VCaP (cell line): ENCODE data around the gene ABCA1.

Experiments used
- H3K27ac ChIP-seq: fragments of 450-650 bp; 2 replicates; pipeline ENCODE4 v1.5.1; 2017
- CTCF ChIP-seq: fragments of 450-650 bp; conservative IDR thresholded peaks from 2 replicates; pipeline ENCODE4 v1.5.1; 2017; ENCODE audit warnings: mild to moderate bottlenecking, moderate library complexity

Gene ABCA1

DNA sequence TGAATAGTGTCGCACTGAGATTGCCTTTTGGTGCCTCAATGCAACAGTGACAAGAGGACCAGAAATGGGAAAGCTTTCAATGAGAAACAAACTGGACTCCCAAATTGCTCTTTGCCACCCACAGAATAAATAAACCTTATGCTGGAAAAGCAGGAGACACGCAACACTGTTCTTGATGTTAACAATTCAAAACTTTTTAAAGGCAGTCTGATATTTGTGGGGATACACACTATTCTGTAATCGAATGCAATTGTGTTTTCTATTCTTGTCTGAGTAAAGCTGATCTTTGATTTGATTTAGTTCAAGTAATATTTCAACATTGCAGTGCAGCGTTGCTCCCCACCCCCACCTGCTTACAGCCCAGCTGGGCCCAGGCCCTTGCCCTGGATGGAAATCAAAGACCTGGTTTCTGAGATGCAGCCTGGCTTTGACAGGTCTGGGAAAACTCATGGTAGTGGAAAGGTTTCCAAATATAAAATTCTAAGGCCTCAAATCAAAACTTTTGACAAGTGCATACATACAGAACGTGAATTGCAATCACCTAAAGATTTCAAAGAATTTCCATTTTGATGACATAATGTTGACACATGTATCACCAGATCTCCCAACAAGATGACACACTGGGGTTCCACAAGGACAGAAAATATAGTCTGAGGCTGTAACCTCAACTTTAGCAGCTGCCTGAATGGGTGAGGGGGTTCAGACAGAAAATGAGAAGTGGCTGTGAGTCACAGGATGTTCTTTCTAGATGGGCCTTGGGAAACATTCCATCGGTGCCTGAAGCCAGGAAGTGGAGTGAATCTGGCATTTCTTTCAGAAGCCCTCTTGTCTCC is 55.1 kb downstream of the ABCA1 start:
- no peak for TF ChIP-seq CTCF
- H3K27ac ChIP-seq: no peak overlapping the region

- H3K27ac ChIP-seq: no peak overlapping the region
- no peak for TF ChIP-seq CTCF
Measured at GRCh38 chr9:104871961-104872527, 55.9 kb downstream of the ABCA1 start.

- TF ChIP-seq CTCF: no peak
- no peak overlapping the region for H3K27ac ChIP-seq
Measured at GRCh38 chr9:104869811-104870210, 58.1 kb downstream of the ABCA1 start.

- TF ChIP-seq CTCF: no peak
- H3K27ac ChIP-seq: no peak overlapping the region
Measured at GRCh38 chr9:104868687-104869404, 59.1 kb downstream of the ABCA1 start.

DNA sequence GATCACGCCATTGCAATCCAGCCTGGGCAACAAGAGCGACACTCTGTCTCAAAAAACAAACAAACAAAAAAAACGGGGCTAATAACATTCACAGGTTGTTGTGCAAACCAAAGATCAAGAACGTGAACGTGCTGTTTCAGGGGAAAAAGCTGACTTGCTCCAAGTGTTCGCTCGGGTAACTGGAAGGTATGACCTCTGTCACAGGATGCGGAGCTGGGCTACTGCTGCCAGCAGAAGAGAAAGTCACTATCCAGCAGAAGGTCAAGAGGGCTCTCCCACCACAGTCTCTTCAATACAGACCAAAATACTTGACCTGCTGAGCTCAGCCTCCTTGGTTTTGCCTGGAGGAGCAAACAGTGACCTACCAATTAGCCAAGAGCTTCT is 59.7 kb downstream of the ABCA1 start:
- TF ChIP-seq CTCF: no peak
- H3K27ac ChIP-seq: no peak overlapping the region

DNA sequence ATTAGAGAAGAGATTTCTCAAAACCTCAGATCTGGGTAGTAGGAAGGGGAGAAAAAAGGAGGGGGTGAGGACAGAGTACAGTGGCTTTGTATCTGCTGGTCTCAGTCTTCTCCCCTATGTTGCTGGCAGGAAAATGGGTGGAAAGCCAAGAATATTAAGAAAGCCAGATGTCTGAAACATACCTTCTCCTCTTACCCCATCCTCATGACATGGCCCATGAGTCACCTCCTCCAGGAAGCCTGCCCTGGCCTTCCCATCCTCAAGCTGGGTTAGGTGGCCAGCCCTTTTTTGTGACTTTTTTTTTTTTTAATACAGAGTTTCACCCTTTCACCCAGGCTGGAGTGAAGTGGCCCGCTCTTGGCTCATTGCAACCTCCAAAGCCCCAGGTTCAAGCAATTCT is 61.8 kb downstream of the ABCA1 start:
- no peak overlapping the region for H3K27ac ChIP-seq
- TF ChIP-seq CTCF: no peak

DNA sequence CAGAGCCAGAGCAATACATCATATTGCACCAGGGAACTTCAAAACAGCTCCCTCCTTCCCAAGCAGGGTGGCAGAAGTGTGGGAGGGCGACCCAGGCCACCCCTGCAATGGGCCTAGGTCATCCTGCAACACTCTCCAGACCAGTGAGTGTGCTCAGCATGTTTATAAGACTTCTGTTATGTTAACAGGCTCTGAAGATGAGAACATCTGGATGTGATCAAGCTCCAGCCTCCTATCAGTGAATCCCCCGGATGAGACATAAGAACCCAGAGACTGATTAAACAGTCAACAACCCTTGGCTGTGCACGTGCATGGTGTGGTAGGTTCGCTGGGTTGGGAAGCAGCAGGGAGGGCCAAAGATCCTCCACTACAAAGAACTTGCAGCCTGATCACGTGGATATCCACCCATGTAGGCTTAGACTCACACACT is 63.3 kb downstream of the ABCA1 start:
- no peak for TF ChIP-seq CTCF
- H3K27ac ChIP-seq: no peak overlapping the region
